Measurements from ENCODE around the gene KIAA2012.
A peak's percentile ranks its signal among the peaks of the same experiment; 100 is the strongest.
"Not testable (repeated sequence)": the region's sequence is repeated elsewhere in the genome, so short reads cannot be mapped to it uniquely, and the experiment has no call there.

KIAA2012 gene

GRCh38 chr2:202118168-202118567 lies 45.1 kb downstream of the KIAA2012 start:
- DNase-seq = no peak

- no peak for DNase-seq
Observed at GRCh38 chr2:202120828-202121227, 47.8 kb downstream of the KIAA2012 start.

- no peak for DNase-seq
Observed at GRCh38 chr2:202121532-202122162, 48.6 kb downstream of the KIAA2012 start.

GRCh38 chr2:202122163-202122540 lies 49.1 kb downstream of the KIAA2012 start:
- DNase-seq = no peak

GRCh38 chr2:202122980-202123720 lies 50.1 kb downstream of the KIAA2012 start:
- DNase-seq = no peak

GRCh38 chr2:202124286-202124685 lies 51.2 kb downstream of the KIAA2012 start:
- no peak for DNase-seq

- DNase-seq = no peak
Observed at GRCh38 chr2:202127687-202128331, 54.8 kb downstream of the KIAA2012 start.

GRCh38 chr2:202129841-202130240 lies 56.8 kb downstream of the KIAA2012 start:
- no peak for DNase-seq

- peak; percentile 77 for DNase-seq
Observed at GRCh38 chr2:202133200-202133908, 60.3 kb downstream of the KIAA2012 start.

- peak; percentile 64 for DNase-seq
Observed at GRCh38 chr2:202133909-202134265, 60.8 kb downstream of the KIAA2012 start.

- peak; percentile 98 for DNase-seq
Observed at GRCh38 chr2:202135091-202135874, 62.2 kb downstream of the KIAA2012 start.

GRCh38 chr2:202136039-202136438 lies 63.0 kb downstream of the KIAA2012 start:
- DNase-seq = not testable (repeated sequence)

- DNase-seq = no peak
Observed at GRCh38 chr2:202136526-202136925, 63.5 kb downstream of the KIAA2012 start.

- no peak for DNase-seq
Observed at GRCh38 chr2:202140522-202141252, 67.6 kb downstream of the KIAA2012 start.

GRCh38 chr2:202141329-202141947 lies 68.4 kb downstream of the KIAA2012 start:
- DNase-seq = peak; percentile 24

GRCh38 chr2:202142540-202142939 lies 69.5 kb downstream of the KIAA2012 start:
- no peak for DNase-seq

GRCh38 chr2:202147775-202148174 lies 74.7 kb downstream of the KIAA2012 start:
- DNase-seq = peak; percentile 69

GRCh38 chr2:202148515-202149154 lies 75.6 kb downstream of the KIAA2012 start:
- DNase-seq = no peak

- peak; percentile 27 for DNase-seq
Observed at GRCh38 chr2:202149155-202149762, 76.2 kb downstream of the KIAA2012 start.

GRCh38 chr2:202149936-202150335 lies 76.9 kb downstream of the KIAA2012 start:
- DNase-seq = no peak
